ENCODE data around the gene PNPLA2.

PNPLA2 gene

GRCh38 chr11:832529-833113 is 13.9 kb downstream of the PNPLA2 start, which contains the start of gene CD151:
Gene CD151 (plus strand): TSS chr11:832952. CDS start chr11:836070, 3,118 bp downstream.
- FAIRE-seq = no peak

GRCh38 chr11:833114-833791 is 14.5 kb downstream of the PNPLA2 start:
- FAIRE-seq = no peak

- no peak for FAIRE-seq
Observed at GRCh38 chr11:833849-834311, 15.2 kb downstream of the PNPLA2 start.

GRCh38 chr11:834371-835316 is 15.9 kb downstream of the PNPLA2 start:
- FAIRE-seq = no peak

GRCh38 chr11:836274-836673 is 17.6 kb downstream of the PNPLA2 start:
- no peak for FAIRE-seq

GRCh38 chr11:836700-837099 is 18.0 kb downstream of the PNPLA2 start:
- no peak for FAIRE-seq

GRCh38 chr11:837189-837989 is 18.7 kb downstream of the PNPLA2 start:
- FAIRE-seq = no peak

GRCh38 chr11:837990-838307 is 19.2 kb downstream of the PNPLA2 start:
- FAIRE-seq = no peak

GRCh38 chr11:838441-839279 is 19.9 kb downstream of the PNPLA2 start:
- no peak for FAIRE-seq

- no peak for FAIRE-seq
Observed at GRCh38 chr11:839280-839623, 20.5 kb downstream of the PNPLA2 start.

GRCh38 chr11:839875-840617 is 21.3 kb downstream of the PNPLA2 start:
- FAIRE-seq = no peak

- FAIRE-seq = no peak
Observed at GRCh38 chr11:841981-842369, 23.3 kb downstream of the PNPLA2 start.

GRCh38 chr11:842370-843002 is 23.8 kb downstream of the PNPLA2 start, which contains the start of the genes POLR2L and TSPAN4:
Gene POLR2L (minus strand): TSS chr11:842529. CDS start chr11:842508, 21 bp downstream.
Gene TSPAN4 (plus strand): TSS chr11:842852. CDS start chr11:850305, 7,453 bp downstream.
- FAIRE-seq = no peak

- no peak for FAIRE-seq
Observed at GRCh38 chr11:843086-843734, 24.5 kb downstream of the PNPLA2 start.

- peak; percentile 64 for FAIRE-seq
Observed at GRCh38 chr11:843818-844692, 25.3 kb downstream of the PNPLA2 start.

GRCh38 chr11:844693-845644 is 26.3 kb downstream of the PNPLA2 start:
- peak; percentile 73 for FAIRE-seq

- no peak for FAIRE-seq
Observed at GRCh38 chr11:845872-846495, 27.3 kb downstream of the PNPLA2 start.
